GM23338 (cell line): ENCODE results near the gene MYO1F. TPM values are rescaled to one million over a fixed set of nuclear protein-coding genes. Genes with fewer than 3 reads are reported as not detected.

Experiments
- ATAC-seq: fragments of 200-7000 bp; cut with Tn5 transposase; 3 replicates; pipeline ENCODE4 v1.9.1; 2020
- DNase-seq: peaks from one replicate; pipeline ENCODE4 v3.0.0-alpha.2; 2015; ENCODE audit warnings: low spot score
- H2AFZ ChIP-seq: fragments of 200-600 bp; sonication (generic); 2 replicates; pipeline ENCODE4 v1.8.0; 2016; ENCODE audit warnings: antibody characterized with exemption, mild to moderate bottlenecking, moderate library complexity
- H3F3A ChIP-seq: fragments of 200-600 bp; sonication (generic); replicated peaks from 2 replicates; pipeline ENCODE4 v1.8.0; 2017; ENCODE audit warnings: antibody characterized with exemption, mixed run types, low read depth
- H3K27ac ChIP-seq: fragments of 200-600 bp; sonication (generic); 2 replicates; pipeline ENCODE4 v1.6.1; 2016; ENCODE audit warnings: low read depth
- H3K27me3 ChIP-seq: fragments of 200-600 bp; sonication (generic); 2 replicates; pipeline ENCODE4 v1.8.0; 2016; ENCODE audit warnings: mild to moderate bottlenecking, mixed run types, moderate library complexity; ENCODE audit not compliant: insufficient read depth
- H3K36me3 ChIP-seq: fragments of 200-600 bp; sonication (generic); 2 replicates; pipeline ENCODE4 v1.8.0; 2016; ENCODE audit warnings: mild to moderate bottlenecking; ENCODE audit not compliant: insufficient read depth
- H3K4me1 ChIP-seq: fragments of 200-600 bp; sonication (generic); 2 replicates; pipeline ENCODE4 v1.8.0; 2016; ENCODE audit warnings: mild to moderate bottlenecking, moderate library complexity; ENCODE audit not compliant: insufficient read depth
- H3K4me2 ChIP-seq: fragments of 200-600 bp; sonication (generic); 2 replicates; pipeline ENCODE4 v1.7.1; 2017; ENCODE audit warnings: mixed run types
- H3K4me3 ChIP-seq: fragments of 200-600 bp; sonication (generic); 2 replicates; pipeline ENCODE4 v1.6.1; 2016; ENCODE audit warnings: mixed run types
- H3K79me2 ChIP-seq: fragments of 200-600 bp; sonication (generic); replicated peaks from 2 replicates; pipeline ENCODE4 v1.8.0; 2017; ENCODE audit warnings: mild to moderate bottlenecking; ENCODE audit not compliant: insufficient read depth
- H3K9me2 ChIP-seq: fragments of 200-600 bp; sonication (generic); 2 replicates; pipeline ENCODE4 v1.8.0; 2017; ENCODE audit not compliant: insufficient read depth
- H4K20me1 ChIP-seq: fragments of 200-600 bp; sonication (generic); replicated peaks from 2 replicates; pipeline ENCODE4 v1.8.0; 2017; ENCODE audit warnings: mild to moderate bottlenecking; ENCODE audit not compliant: insufficient read depth
- H3K27ac Mint-ChIP-seq: 2 replicates; pipeline ENCODE4 v1.8.0; 2020; ENCODE audit warnings: inconsistent platforms, mild to moderate bottlenecking, moderate library complexity, mixed read lengths
- H3K27me3 Mint-ChIP-seq: 3 replicates; pipeline ENCODE4 v1.8.0; 2022; ENCODE audit warnings: low read depth, mild to moderate bottlenecking, moderate library complexity, mixed read lengths, inconsistent platforms; ENCODE audit not compliant: insufficient read depth, poor library complexity
- H3K36me3 Mint-ChIP-seq: 3 replicates; pipeline ENCODE4 v1.8.0; 2021; ENCODE audit warnings: low read depth, mild to moderate bottlenecking, inconsistent platforms, moderate library complexity, mixed read lengths
- H3K4me1 Mint-ChIP-seq: 3 replicates; pipeline ENCODE4 v1.8.0; 2020; ENCODE audit warnings: mild to moderate bottlenecking, inconsistent platforms, mixed read lengths
- H3K4me3 Mint-ChIP-seq: 3 replicates; pipeline ENCODE4 v1.8.0; 2021; ENCODE audit warnings: moderate library complexity, mild to moderate bottlenecking, inconsistent platforms, mixed read lengths
- H3K9me3 Mint-ChIP-seq: 3 replicates; pipeline ENCODE4 v1.8.0; 2020; ENCODE audit warnings: moderate library complexity, mild to moderate bottlenecking, inconsistent platforms, mixed read lengths
- CTCF ChIP-seq, 2 experiments: fragments of 200-600 bp in 1 of 2; sonication (generic) in 1 of 2; conservative IDR thresholded peaks; 2 replicates each; pipeline versions ENCODE4 v1.5.1 to v1.6.1; 2016 to 2017; ENCODE audit warnings: antibody characterized with exemption in 2 of 2, low read depth in 2 of 2, mild to moderate bottlenecking in 2 of 2, moderate library complexity in 1 of 2
- EZH2 ChIP-seq: fragments of 200-600 bp; sonication (generic); IDR thresholded peaks from one replicate; pipeline ENCODE4 v1.8.0; 2017; ENCODE audit warnings: antibody characterized with exemption, mild to moderate bottlenecking, low read depth; ENCODE audit not compliant: unreplicated experiment
- EZH2phosphoT487 ChIP-seq: fragments of 200-600 bp; sonication (generic); IDR thresholded peaks from one replicate; pipeline ENCODE4 v1.8.1; 2018; ENCODE audit warnings: antibody characterized with exemption; ENCODE audit not compliant: unreplicated experiment
- JUNB ChIP-seq: IDR thresholded peaks from one replicate; pipeline ENCODE4 v1.6.1; 2016; ENCODE audit warnings: antibody characterized with exemption; ENCODE audit not compliant: unreplicated experiment
- POLR2AphosphoS5 ChIP-seq: IDR thresholded peaks from 2 replicates; pipeline ENCODE4 v1.6.1; 2016; ENCODE audit warnings: antibody characterized with exemption, low read depth
- REST ChIP-seq: IDR thresholded peaks from one replicate; pipeline ENCODE4 v1.6.1; 2018; ENCODE audit warnings: antibody characterized with exemption; ENCODE audit not compliant: unreplicated experiment
- STAT1 ChIP-seq: IDR thresholded peaks from one replicate; pipeline ENCODE4 v1.6.1; 2016; ENCODE audit warnings: antibody characterized with exemption; ENCODE audit not compliant: unreplicated experiment
- ZNF331 ChIP-seq: fragments of 250-450 bp; sonication (Bioruptor Pico); IDR thresholded peaks from 2 replicates; pipeline ENCODE4 v1.5.0; 2020; ENCODE audit warnings: low read depth, mild to moderate bottlenecking, moderate library complexity
- polyA plus RNA-seq: library from polyadenylated mRNA; unstranded; fragments of >200 nt; fragmentation: Nextera tagmentation; extraction: Ambion mirVana; gene quantifications from 2 replicates; pipeline ENCODE4 v1.2.1, GENCODE V29; 2016
- total RNA-seq: library from RNA; depleted of rRNA; stranded (reverse); fragments of >200 nt; shearing (Covaris generic); gene quantifications from 2 replicates; pipeline ENCODE4 v1.2.3, GENCODE V29; 2014
- TF ChIP-seq, protein P1 (sequence below): IDR thresholded peaks from 2 replicates; pipeline ENCODE4 v1.6.1; 2016; ENCODE audit warnings: antibody characterized with exemption

The MYO1F gene
- total and polyA plus RNA-seq, 2 experiments from 2014 or later: 3.9 to 5.7 TPM

DNA sequence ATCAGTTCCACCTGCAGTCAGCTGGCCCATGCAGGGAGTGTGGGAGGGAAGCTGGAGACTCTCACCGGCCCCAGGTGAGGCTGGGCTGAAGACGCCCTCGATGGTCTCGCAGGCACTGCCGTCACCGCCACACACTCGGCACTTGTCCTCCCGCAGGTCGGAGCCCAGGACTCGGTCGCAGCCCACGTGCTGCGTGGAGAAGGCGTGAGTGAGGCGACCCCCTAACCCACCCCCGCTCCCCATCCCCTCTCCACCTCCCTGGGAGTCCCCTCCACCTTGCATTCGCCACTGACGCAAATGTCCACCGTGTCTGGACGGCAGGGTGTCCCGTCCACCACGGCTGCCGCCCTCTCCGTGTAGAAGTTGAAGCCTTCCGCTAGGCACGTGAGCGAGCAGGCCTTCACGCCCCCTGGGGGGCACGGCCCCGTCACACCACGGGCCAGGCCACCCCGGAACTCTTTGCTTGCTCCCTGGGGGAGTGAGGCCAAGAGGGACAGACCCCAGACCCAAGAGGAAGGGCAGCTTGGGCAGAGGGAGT is 12.0 kb upstream of the MYO1F start (continued):
- TF ChIP-seq EZH2 (no peak), STAT1 (no peak), POLR2AphosphoS5 (no peak), REST (no peak), EZH2phosphoT487 (no peak), JUNB (no peak)
- TF ChIP-seq, protein P1, sequence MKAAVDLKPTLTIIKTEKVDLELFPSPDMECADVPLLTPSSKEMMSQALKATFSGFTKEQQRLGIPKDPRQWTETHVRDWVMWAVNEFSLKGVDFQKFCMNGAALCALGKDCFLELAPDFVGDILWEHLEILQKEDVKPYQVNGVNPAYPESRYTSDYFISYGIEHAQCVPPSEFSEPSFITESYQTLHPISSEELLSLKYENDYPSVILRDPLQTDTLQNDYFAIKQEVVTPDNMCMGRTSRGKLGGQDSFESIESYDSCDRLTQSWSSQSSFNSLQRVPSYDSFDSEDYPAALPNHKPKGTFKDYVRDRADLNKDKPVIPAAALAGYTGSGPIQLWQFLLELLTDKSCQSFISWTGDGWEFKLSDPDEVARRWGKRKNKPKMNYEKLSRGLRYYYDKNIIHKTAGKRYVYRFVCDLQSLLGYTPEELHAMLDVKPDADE: no peak

GRCh38 chr19:8585894-8586750 is 8.9 kb upstream of the MYO1F start:
- Histone ChIP-seq H2AFZ (no peak overlapping the region), H3K36me3 (no peaks in the 10 kb centered on the region), H3K79me2 (no peaks in the 10 kb centered on the region), H3F3A (peaks cover 4% of the 10 kb centered on the region; the same call in 1 of the 2 replicates), H3K4me1 (peaks cover 3% of the 10 kb centered on the region), H3K27me3 (peaks cover 18% of the 10 kb centered on the region), H3K4me2 (0 out of 2 replicates have a peak overlapping the region, but pooled peaks have one; percentile 20), H3K9me2 (no peaks in the 10 kb centered on the region), H3K27ac (no peak overlapping the region), H4K20me1 (0 out of 2 replicates have a peak, but pooled peaks cover 3% of the 10 kb centered on the region), H3K4me3 (no peak overlapping the region)
- Mint-ChIP-seq H3K27ac (no peak overlapping the region), H3K36me3 (peaks cover 3% of the 10 kb centered on the region; the same call in 1 of the 3 replicates), H3K4me1 (peaks cover 9% of the 10 kb centered on the region), H3K27me3 (peaks cover 24% of the 10 kb centered on the region), H3K4me3 (no peak overlapping the region), H3K9me3 (no peaks in the 10 kb centered on the region; the same call in 1 of the 3 replicates)
- DNase-seq (peak; percentile 97), ATAC-seq (peak; percentile 87)
- TF ChIP-seq, protein P1: no peak
- TF ChIP-seq CTCF (conservative IDR thresholded peaks at IDR 0.05; ENCODE audit: low read depth in 2 of 2) (peak; percentile 86 to 97), REST (peak; percentile 48), ZNF331 (CRISPR knock-in tag) (no peak)
